ENCODE measurements around the gene TPSB2.
"Not testable (repeated sequence)": the region's sequence is repeated elsewhere in the genome, so short reads cannot be mapped to it uniquely, and the experiment has no call there.

The TPSB2 gene

GRCh38 chr16:1200014-1200627, 29.9 kb downstream of the TPSB2 start:
- H3K23ac ChIP-seq (ENCODE audit: low read length in 2 of 2) = no peak overlapping the region
- H3K4ac ChIP-seq (ENCODE audit: low read depth in 1 of 2, low read length in 2 of 2) = no peak overlapping the region
- H3K27me3 ChIP-seq (ENCODE audit: control insufficient read depth in 1 of 2, insufficient read depth in 1 of 2, low read length in 2 of 2) = peaks cover 5 to 17% of the 10 kb centered on the region in 2 experiments
- no peak overlapping the region for H3K4me3 ChIP-seq (ENCODE audit: insufficient read depth in 1 of 2, low read depth in 1 of 2, low read length in 2 of 2)
- no peak overlapping the region for H2AK5ac ChIP-seq (ENCODE audit: low read length, severe bottlenecking)
- no peak overlapping the region for H3K27ac ChIP-seq (ENCODE audit: low read length, poor library complexity, severe bottlenecking)
- H4K8ac ChIP-seq (ENCODE audit: low read length) = no peak overlapping the region
- H3K4me2 ChIP-seq (ENCODE audit: low read length, poor library complexity, severe bottlenecking) = no peak overlapping the region
- WGBS = 95% methylated on average over 38 of the region's 38 CpGs
- H3K14ac ChIP-seq (ENCODE audit: low read length in 2 of 2) = no peak overlapping the region
- H3K18ac ChIP-seq (ENCODE audit: low read depth in 1 of 2, low read length in 2 of 2) = no peak overlapping the region
- H3K9ac ChIP-seq (ENCODE audit: low read length) = no peak overlapping the region
- no peaks in the 10 kb centered on the region for H3K4me1 ChIP-seq (ENCODE audit: control insufficient read depth, insufficient read depth, low read depth, low read length)
- no peak overlapping the region for H2AFZ ChIP-seq (ENCODE audit: low read depth, low read length)
- no peaks in the 10 kb centered on the region for H3K79me1 ChIP-seq (replicated peaks; ENCODE audit: low read length, poor library complexity, severe bottlenecking)
- no peak overlapping the region for H2BK15ac ChIP-seq (ENCODE audit: low read depth, poor library complexity, severe bottlenecking)
- H2BK5ac ChIP-seq (ENCODE audit: low read depth, low read length, poor library complexity, severe bottlenecking) = no peak overlapping the region
- no peaks in the 10 kb centered on the region for H3K9me3 ChIP-seq (ENCODE audit: control insufficient read depth, low read length)
- no peak overlapping the region for H2BK120ac ChIP-seq (ENCODE audit: low read depth, low read length)
- no peaks in the 10 kb centered on the region for H3K36me3 ChIP-seq (ENCODE audit: control insufficient read depth in 1 of 2, insufficient read depth in 2 of 2, low read depth in 1 of 2, low read length in 2 of 2)
- no peak for DNase-seq
- no peak overlapping the region for H4K91ac ChIP-seq (ENCODE audit: low read length)
- no peak overlapping the region for H2BK12ac ChIP-seq (ENCODE audit: low read length in 2 of 2)

GRCh38 chr16:1199347-1200013, 30.5 kb downstream of the TPSB2 start:
- Histone ChIP-seq H3K9ac (ENCODE audit: low read length) (no peak overlapping the region), H2BK15ac (ENCODE audit: low read depth, poor library complexity, severe bottlenecking) (no peak overlapping the region), H2BK5ac (ENCODE audit: low read depth, low read length, poor library complexity, severe bottlenecking) (no peak overlapping the region), H2BK120ac (ENCODE audit: low read depth, low read length) (no peak overlapping the region), H3K4me3 (ENCODE audit: insufficient read depth in 1 of 2, low read depth in 1 of 2, low read length in 2 of 2) (no peak overlapping the region), H4K8ac (ENCODE audit: low read length) (no peak overlapping the region), H4K91ac (ENCODE audit: low read length) (no peak overlapping the region), H3K27me3 (ENCODE audit: control insufficient read depth in 1 of 2, insufficient read depth in 1 of 2, low read length in 2 of 2) (peaks cover 5 to 17% of the 10 kb centered on the region in 2 experiments), H3K4me1 (ENCODE audit: control insufficient read depth, insufficient read depth, low read depth, low read length) (no peaks in the 10 kb centered on the region), H3K18ac (ENCODE audit: low read depth in 1 of 2, low read length in 2 of 2) (no peak overlapping the region), H3K4ac (ENCODE audit: low read depth in 1 of 2, low read length in 2 of 2) (no peak overlapping the region), H3K36me3 (ENCODE audit: control insufficient read depth in 1 of 2, insufficient read depth in 2 of 2, low read depth in 1 of 2, low read length in 2 of 2) (no peaks in the 10 kb centered on the region), H2AK5ac (ENCODE audit: low read length, severe bottlenecking) (no peak overlapping the region), H3K14ac (ENCODE audit: low read length in 2 of 2) (no peak overlapping the region), H3K4me2 (ENCODE audit: low read length, poor library complexity, severe bottlenecking) (no peak overlapping the region), H3K79me1 (replicated peaks; ENCODE audit: low read length, poor library complexity, severe bottlenecking) (no peaks in the 10 kb centered on the region), H2AFZ (ENCODE audit: low read depth, low read length) (no peak overlapping the region), H3K23ac (ENCODE audit: low read length in 2 of 2) (no peak overlapping the region), H2BK12ac (ENCODE audit: low read length in 2 of 2) (no peak overlapping the region), H3K27ac (ENCODE audit: low read length, poor library complexity, severe bottlenecking) (no peak overlapping the region), H3K9me3 (ENCODE audit: control insufficient read depth, low read length) (no peaks in the 10 kb centered on the region)
- 95% methylated on average over 10 of the region's 19 CpGs for WGBS
- DNase-seq = no peak

GRCh38 chr16:1198671-1199346, 31.2 kb downstream of the TPSB2 start:
- H3K36me3 ChIP-seq (ENCODE audit: control insufficient read depth in 1 of 2, insufficient read depth in 2 of 2, low read depth in 1 of 2, low read length in 2 of 2); H4K8ac ChIP-seq (ENCODE audit: low read length); H2AFZ ChIP-seq (ENCODE audit: low read depth, low read length); H2AK5ac ChIP-seq (ENCODE audit: low read length, severe bottlenecking); H3K27ac ChIP-seq (ENCODE audit: low read length, poor library complexity, severe bottlenecking); DNase-seq; H2BK12ac ChIP-seq (ENCODE audit: low read length in 2 of 2); H4K91ac ChIP-seq (ENCODE audit: low read length); H3K23ac ChIP-seq (ENCODE audit: low read length in 2 of 2); H3K9me3 ChIP-seq (ENCODE audit: control insufficient read depth, low read length); H3K4me1 ChIP-seq (ENCODE audit: control insufficient read depth, insufficient read depth, low read depth, low read length); H3K9ac ChIP-seq (ENCODE audit: low read length); H3K79me1 ChIP-seq (replicated peaks; ENCODE audit: low read length, poor library complexity, severe bottlenecking); H3K4me3 ChIP-seq (ENCODE audit: insufficient read depth in 1 of 2, low read depth in 1 of 2, low read length in 2 of 2); H3K4me2 ChIP-seq (ENCODE audit: low read length, poor library complexity, severe bottlenecking); H2BK5ac ChIP-seq (ENCODE audit: low read depth, low read length, poor library complexity, severe bottlenecking); H2BK120ac ChIP-seq (ENCODE audit: low read depth, low read length); H3K18ac ChIP-seq (ENCODE audit: low read depth in 1 of 2, low read length in 2 of 2); H3K14ac ChIP-seq (ENCODE audit: low read length in 2 of 2); H2BK15ac ChIP-seq (ENCODE audit: low read depth, poor library complexity, severe bottlenecking); H3K4ac ChIP-seq (ENCODE audit: low read depth in 1 of 2, low read length in 2 of 2): not testable (repeated sequence)
- 91% methylated on average over 35 of the region's 44 CpGs for WGBS
- H3K27me3 ChIP-seq (ENCODE audit: control insufficient read depth in 1 of 2, insufficient read depth in 1 of 2, low read length in 2 of 2) = peaks cover 5 to 17% of the 10 kb centered on the region in 2 experiments

GRCh38 chr16:1198194-1198593, 31.8 kb downstream of the TPSB2 start:
- H2BK120ac ChIP-seq (ENCODE audit: low read depth, low read length) = no peak overlapping the region
- no peaks in the 10 kb centered on the region for H3K79me1 ChIP-seq (replicated peaks; ENCODE audit: low read length, poor library complexity, severe bottlenecking)
- 88% methylated on average over 16 of the region's 18 CpGs for WGBS
- no peaks in the 10 kb centered on the region for H3K9me3 ChIP-seq (ENCODE audit: control insufficient read depth, low read length)
- H2BK5ac ChIP-seq (ENCODE audit: low read depth, low read length, poor library complexity, severe bottlenecking) = no peak overlapping the region
- no peak overlapping the region for H3K4me2 ChIP-seq (ENCODE audit: low read length, poor library complexity, severe bottlenecking)
- H2BK12ac ChIP-seq (ENCODE audit: low read length in 2 of 2) = no peak overlapping the region
- no peak overlapping the region for H4K91ac ChIP-seq (ENCODE audit: low read length)
- no peak overlapping the region for H2AK5ac ChIP-seq (ENCODE audit: low read length, severe bottlenecking)
- H3K27ac ChIP-seq (ENCODE audit: low read length, poor library complexity, severe bottlenecking) = no peak overlapping the region
- no peak overlapping the region for H2AFZ ChIP-seq (ENCODE audit: low read depth, low read length)
- H3K23ac ChIP-seq (ENCODE audit: low read length in 2 of 2) = no peak overlapping the region
- no peak overlapping the region for H2BK15ac ChIP-seq (ENCODE audit: low read depth, poor library complexity, severe bottlenecking)
- H3K27me3 ChIP-seq (ENCODE audit: control insufficient read depth in 1 of 2, insufficient read depth in 1 of 2, low read length in 2 of 2) = peaks cover 5 to 17% of the 10 kb centered on the region in 2 experiments
- H3K4me1 ChIP-seq (ENCODE audit: control insufficient read depth, insufficient read depth, low read depth, low read length) = peaks cover 2% of the 10 kb centered on the region
- no peak overlapping the region for H3K18ac ChIP-seq (ENCODE audit: low read depth in 1 of 2, low read length in 2 of 2)
- no peak overlapping the region for H3K9ac ChIP-seq (ENCODE audit: low read length)
- H3K4ac ChIP-seq (ENCODE audit: low read depth in 1 of 2, low read length in 2 of 2) = no peak overlapping the region
- H3K36me3 ChIP-seq (ENCODE audit: control insufficient read depth in 1 of 2, insufficient read depth in 2 of 2, low read depth in 1 of 2, low read length in 2 of 2) = no peaks in the 10 kb centered on the region
- no peak overlapping the region for H4K8ac ChIP-seq (ENCODE audit: low read length)
- no peak overlapping the region for H3K4me3 ChIP-seq (ENCODE audit: insufficient read depth in 1 of 2, low read depth in 1 of 2, low read length in 2 of 2)
- H3K14ac ChIP-seq (ENCODE audit: low read length in 2 of 2) = no peak overlapping the region
- no peak for DNase-seq

Measured in mesenchymal stem cell (in vitro differentiated cells and primary cell).